Pons (tissue), 1 donor: ENCODE data around the gene PROCA1.
A peak's percentile ranks its signal among the peaks of the same experiment; 100 is the strongest.

Source experiments
- DNase-seq: peaks from one replicate; pipeline ENCODE4 v3.0.0-alpha.2; 2016; ENCODE audit warnings: low spot score

Gene PROCA1

GRCh38 chr17:28707339-28707720 is 4.4 kb downstream of the PROCA1 start:
- no peak for DNase-seq

DNA sequence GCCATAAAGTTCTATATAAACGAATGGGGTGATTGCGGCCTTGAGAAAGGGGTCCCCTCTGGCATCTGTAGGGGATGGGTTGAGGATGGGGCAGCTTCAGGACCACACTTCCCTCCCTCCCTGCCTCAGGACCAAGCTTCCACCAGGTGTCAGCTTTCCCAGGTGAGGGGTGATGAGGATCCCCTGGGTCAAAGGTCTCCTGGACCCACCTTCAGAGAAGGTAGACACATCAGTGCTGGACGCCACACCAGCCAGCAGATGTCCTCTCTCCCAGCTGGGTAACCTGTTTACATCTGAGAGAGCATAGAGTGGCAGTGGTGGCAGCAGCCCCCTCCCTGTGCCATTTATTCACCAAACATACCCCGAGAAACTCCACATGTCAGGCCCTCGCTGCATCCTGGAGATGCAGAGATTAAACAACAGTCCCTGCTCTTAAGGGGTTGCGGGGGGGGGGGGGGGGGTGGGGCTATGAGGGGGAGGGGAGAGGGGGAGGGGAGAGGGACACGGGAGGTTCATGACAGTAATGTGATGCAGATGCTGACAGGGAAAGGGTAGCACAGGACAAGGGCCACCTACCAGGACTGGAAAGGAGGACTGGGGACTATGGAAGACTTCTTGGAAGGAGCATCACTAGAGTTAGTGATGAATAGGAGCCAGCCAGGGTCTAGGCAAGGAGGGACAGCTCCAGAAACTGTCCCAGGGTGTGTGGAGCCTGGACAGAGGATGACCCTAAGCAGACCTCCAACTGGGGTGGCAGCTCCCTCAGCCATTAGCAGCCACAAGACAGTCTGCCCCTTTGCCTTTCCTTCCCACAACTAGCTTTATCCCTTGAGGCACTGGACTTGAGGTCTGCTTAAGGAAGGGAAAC is 5.0 kb downstream of the PROCA1 start:
- DNase-seq: no peak

- DNase-seq: no peak
Measured at GRCh38 chr17:28705728-28706334, 5.9 kb downstream of the PROCA1 start.

DNA sequence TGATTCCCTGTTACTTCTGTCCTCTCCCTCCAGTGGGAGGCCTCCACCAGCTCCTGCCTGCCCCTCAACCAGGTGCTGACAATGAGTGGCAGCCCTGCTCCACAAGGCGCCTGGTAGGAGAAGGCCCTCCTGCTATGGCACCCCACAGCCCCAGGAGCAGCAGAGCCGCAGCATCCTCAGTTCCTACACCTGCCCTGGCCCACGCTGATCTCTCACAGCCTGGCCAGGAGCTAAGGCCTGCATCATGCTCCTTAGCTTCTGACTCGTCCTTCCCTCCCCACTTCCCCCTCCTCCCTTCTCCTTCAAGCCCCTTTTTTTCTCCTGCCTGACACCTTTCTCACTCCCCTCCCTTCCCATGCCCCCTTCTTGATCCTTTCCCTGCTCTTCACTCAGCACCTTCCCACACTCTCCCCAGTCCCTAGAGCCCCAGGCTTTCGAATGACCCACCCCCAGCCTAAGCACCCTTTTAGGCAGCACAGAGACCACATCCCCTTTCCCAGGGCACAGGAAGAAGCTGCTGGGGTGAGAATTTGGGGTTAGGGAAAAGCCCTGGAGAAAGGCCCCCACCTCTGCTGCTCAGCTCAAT is 6.5 kb downstream of the PROCA1 start:
- no peak for DNase-seq

GRCh38 chr17:28704219-28704858 is 7.3 kb downstream of the PROCA1 start:
- no peak for DNase-seq

DNA sequence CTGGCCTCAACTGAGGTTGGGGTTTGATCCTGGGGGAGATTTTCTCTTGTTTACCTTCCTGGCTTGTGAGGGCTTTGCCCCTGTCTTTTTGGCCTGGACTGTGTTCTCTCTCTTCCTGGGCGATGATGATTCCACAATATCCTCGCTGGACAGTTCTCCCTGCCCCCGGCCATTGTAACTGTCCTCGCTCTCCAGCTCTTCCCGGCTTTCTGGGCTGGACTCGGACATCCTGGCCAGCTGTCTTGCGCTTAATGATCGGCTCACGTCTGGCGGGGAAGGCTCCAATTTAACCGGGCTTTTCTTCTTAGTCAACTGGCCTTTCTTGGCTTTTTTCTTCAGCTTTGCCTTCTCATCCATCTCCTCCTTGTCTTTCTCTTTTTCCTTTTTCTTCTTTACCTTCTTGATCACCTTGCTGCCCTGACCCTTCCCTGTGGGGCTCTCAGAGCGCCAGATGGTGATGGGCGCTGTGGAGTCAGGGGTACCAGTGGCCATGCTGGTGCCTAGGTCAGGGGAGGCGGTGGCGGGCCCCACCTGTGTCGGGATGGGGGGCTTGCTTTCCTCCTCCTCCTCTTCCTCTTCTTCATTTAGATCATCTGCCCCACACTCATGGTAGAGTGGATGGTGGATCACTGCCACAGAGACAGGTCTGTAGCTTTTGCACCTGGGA is 8.0 kb downstream of the PROCA1 start:
- no peak for DNase-seq

DNA sequence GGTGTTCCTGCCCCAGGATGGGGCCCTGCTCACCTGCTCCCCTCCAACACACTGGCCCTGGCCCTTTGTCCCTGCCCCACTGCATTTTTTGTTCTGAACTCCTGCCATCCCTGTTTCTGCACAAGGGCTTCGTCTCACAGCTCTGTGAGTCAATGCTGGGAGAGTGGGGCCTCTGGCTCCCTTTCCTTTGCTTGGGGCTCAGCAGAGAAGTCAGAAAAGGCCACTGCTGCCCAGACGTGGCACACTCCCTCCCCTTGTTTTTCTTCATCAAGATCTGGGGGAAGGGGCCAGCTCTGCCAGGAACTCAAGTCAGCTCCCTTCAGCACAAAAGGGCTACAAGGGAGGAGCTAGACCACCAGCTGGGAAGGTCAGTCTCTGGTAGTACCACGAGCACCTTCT is 8.9 kb downstream of the PROCA1 start:
- DNase-seq: no peak

DNA sequence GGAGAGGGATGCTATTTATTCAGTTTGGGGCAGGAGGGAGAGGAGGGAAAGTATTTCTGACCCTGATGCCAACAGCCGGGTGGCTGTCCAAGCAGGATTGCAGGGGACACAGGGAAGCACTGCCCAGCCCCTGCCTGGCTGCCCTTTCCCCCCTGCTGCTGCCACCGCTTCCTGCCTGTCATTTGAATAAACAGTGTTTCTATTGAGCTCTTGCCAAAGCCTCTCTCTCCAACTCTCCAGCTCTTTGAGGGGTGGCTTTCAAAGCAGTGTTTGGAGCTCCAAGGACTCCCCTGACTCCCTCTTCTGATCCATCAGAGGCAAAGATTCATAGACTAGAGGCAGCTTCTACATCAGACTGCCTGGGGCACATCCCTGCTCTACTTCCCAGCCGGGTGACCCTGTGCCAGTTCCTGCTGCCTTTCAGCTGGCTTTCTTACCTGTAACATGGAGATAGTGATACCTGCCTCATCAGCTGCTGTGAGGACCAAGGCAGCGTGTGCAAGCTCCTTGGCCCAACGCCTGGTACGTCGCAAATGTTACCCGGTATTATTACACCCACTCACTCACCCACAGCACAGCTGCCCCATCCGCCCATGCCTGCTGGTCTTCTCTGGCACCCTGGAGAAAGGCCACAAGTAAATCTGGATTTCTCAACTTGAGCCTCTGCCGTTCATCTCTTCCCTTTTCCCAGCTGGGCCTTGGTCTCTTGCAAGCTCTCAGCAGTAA is 9.5 kb downstream of the PROCA1 start:
- DNase-seq: peak; percentile 92

GRCh38 chr17:28700830-28701492 is 10.7 kb downstream of the PROCA1 start:
- DNase-seq: no peak

DNA sequence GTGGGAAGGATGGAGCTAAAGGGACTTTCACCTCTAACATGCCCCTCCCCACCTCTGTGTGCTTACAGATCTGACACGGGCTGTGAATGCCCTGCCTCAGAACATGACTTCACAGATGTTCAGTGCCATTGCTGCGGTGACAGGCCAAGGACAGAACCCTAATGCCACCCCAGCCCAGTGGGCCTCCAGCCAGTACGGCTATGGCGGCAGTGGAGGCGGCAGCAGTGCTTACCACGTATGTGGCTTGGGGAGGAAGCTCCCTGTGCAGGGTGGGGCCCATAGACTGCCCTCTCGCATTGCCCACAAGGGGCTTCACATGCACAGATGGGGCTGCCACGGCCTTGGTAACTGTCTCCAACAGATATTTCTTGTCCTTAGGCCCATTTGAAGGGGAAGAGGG is 11.4 kb downstream of the PROCA1 start:
- no peak for DNase-seq

DNA sequence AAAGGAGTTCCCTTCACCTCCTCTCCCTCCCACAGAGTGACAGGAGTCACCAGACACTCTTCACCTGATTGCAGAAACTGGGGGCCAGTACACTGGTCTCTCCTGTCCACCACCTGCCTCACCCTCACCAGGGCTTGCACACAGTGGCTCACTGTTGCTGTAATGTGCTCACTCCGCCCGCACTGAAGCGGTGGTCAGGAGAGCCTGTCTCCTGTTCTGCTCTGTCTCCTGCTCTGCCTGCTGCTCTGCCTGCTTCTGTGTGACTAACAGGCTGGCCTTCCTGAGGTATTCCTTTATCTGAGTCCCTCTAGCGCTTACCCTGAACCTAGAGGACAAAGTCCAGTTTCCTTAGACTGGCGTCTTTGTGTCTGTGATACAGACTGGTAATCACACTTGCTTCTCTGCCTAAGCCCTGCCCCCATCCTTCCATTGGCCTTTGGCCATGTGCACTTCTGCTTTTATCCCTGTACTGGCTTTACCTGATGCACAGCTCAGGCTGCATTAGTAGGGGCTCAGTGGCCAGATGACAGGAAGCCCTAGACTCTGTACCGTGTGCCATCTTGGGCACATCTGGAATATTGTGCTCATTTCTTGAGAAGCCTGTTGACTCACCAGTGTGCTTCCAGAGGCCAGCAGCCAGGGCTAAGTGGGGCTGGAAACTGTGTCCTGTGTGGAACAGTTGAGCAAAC is 13.3 kb downstream of the PROCA1 start:
- no peak for DNase-seq

DNA sequence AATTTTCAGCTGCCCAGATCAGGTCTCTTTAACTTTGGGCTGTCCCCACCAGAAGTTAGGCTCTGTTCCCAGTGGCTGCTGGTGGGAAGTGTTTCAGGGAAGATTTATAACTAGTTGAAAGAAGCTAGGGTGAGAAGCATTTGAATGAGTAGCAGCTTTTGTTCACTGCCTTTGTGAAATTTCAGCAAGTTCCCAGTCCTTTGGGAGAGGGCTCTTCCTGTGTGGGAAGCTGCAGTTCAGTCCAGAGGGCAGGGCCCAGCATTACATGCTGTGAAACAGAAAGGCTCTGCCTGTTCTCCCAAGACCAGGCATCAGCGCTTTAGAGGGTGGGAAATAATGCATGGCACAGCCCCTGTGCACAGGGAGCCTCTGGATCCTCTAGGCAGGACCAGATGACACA is 17.8 kb downstream of the PROCA1 start:
- DNase-seq: peak; percentile 36

GRCh38 chr17:28689011-28689410 is 22.7 kb downstream of the PROCA1 start:
- DNase-seq: no peak

- DNase-seq: no peak
Measured at GRCh38 chr17:28688481-28688880, 23.2 kb downstream of the PROCA1 start.

DNA sequence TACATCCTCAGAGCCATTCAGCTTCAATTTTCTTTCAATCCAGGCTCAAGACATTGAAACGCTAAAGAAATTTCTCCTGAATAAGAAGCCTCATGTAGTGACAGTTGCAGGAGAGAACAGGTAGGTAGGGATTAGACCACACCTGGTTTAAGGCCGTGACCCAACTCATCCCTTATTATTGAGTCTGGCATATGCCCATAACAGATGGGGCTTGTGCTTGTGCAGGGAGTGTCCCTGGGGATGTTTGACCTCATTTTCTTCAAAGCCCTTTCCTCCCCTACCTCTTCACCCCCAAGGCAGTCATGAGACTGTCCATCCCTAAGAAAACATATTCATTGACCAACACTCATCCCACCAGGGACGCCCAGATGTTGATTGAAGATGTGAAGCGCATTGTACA is 25.4 kb downstream of the PROCA1 start:
- DNase-seq: no peak

GRCh38 chr17:28685366-28685765 is 26.3 kb downstream of the PROCA1 start:
- no peak for DNase-seq

DNA sequence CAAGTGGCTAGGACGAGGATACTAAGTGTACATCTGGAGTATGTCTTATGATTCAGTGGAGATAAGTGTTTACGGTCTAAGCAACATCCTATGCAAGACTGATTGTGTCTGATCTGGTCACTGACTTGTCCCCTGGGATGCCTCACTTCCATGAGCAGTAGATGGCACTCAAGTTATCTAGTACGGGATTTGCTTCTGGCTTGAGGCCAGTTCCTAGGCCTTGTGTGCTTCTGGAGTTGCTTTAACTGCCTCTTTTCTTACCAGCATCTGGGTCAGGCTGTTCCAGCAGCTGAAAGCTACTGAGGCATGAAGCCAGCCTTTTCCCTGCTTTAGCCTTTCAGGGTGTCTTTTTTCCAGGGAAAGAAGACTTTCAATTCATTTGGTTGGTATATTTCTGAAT is 26.7 kb downstream of the PROCA1 start:
- DNase-seq: peak; percentile 94

DNA sequence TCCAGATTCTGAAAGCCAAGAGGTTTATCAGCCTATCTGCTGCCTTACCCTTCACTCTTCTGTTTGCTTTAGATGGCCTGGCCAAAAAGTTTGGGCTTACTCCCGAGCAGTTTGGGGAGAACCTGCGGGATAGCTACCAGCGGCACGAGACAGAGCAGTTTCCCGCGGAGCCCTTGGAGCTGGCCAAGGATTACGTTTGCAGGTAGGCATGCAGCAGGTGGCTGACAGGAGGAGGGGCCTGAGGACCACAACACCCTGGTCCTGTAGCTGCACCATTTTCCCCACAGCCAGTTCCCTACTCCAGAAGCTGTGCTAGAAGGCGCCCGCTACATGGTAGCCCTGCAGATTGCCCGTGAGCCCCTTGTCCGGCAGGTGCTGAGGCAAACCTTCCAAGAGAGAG is 29.0 kb downstream of the PROCA1 start:
- DNase-seq: no peak

- DNase-seq: no peak
Measured at GRCh38 chr17:28675980-28676379, 35.7 kb downstream of the PROCA1 start.

- no peak for DNase-seq
Measured at GRCh38 chr17:28675490-28675889, 36.2 kb downstream of the PROCA1 start.
